Measurements from ENCODE around the gene MYPN.

DNA sequence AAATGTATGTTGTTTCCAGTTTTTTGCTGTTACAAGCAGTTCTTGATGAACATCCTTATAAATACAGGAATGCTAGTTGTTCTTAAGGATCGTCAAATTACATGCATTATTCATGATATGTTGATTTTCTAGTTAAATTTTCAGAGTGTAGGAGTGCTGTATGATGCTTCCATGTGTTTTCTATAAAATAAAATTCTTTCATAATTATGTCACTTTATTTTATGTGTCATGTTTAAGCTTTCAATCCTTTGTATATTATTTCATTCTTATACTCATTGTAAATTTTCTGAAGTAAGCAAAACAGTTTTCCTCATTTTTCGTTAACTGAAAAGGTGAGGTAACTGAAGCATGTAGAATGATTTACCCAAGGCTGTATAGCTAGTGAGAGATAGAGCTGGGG, 16.8 kb upstream of the MYPN start:
- no peak for TF ChIP-seq JUNB (IDR thresholded peaks at IDR 0.05; ENCODE audit: unreplicated experiment)
- no peak for TF ChIP-seq POLR2AphosphoS5 (IDR thresholded peaks at IDR 0.05; ENCODE audit: low read depth)
- TF ChIP-seq, protein P1, sequence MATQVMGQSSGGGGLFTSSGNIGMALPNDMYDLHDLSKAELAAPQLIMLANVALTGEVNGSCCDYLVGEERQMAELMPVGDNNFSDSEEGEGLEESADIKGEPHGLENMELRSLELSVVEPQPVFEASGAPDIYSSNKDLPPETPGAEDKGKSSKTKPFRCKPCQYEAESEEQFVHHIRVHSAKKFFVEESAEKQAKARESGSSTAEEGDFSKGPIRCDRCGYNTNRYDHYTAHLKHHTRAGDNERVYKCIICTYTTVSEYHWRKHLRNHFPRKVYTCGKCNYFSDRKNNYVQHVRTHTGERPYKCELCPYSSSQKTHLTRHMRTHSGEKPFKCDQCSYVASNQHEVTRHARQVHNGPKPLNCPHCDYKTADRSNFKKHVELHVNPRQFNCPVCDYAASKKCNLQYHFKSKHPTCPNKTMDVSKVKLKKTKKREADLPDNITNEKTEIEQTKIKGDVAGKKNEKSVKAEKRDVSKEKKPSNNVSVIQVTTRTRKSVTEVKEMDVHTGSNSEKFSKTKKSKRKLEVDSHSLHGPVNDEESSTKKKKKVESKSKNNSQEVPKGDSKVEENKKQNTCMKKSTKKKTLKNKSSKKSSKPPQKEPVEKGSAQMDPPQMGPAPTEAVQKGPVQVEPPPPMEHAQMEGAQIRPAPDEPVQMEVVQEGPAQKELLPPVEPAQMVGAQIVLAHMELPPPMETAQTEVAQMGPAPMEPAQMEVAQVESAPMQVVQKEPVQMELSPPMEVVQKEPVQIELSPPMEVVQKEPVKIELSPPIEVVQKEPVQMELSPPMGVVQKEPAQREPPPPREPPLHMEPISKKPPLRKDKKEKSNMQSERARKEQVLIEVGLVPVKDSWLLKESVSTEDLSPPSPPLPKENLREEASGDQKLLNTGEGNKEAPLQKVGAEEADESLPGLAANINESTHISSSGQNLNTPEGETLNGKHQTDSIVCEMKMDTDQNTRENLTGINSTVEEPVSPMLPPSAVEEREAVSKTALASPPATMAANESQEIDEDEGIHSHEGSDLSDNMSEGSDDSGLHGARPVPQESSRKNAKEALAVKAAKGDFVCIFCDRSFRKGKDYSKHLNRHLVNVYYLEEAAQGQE (IDR thresholded peaks at IDR 0.05; ENCODE audit: unreplicated experiment) = no peak
- TF ChIP-seq, protein P2, sequence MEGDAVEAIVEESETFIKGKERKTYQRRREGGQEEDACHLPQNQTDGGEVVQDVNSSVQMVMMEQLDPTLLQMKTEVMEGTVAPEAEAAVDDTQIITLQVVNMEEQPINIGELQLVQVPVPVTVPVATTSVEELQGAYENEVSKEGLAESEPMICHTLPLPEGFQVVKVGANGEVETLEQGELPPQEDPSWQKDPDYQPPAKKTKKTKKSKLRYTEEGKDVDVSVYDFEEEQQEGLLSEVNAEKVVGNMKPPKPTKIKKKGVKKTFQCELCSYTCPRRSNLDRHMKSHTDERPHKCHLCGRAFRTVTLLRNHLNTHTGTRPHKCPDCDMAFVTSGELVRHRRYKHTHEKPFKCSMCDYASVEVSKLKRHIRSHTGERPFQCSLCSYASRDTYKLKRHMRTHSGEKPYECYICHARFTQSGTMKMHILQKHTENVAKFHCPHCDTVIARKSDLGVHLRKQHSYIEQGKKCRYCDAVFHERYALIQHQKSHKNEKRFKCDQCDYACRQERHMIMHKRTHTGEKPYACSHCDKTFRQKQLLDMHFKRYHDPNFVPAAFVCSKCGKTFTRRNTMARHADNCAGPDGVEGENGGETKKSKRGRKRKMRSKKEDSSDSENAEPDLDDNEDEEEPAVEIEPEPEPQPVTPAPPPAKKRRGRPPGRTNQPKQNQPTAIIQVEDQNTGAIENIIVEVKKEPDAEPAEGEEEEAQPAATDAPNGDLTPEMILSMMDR (conservative IDR thresholded peaks at IDR 0.05; ENCODE audit: low read depth in 2 of 2) = no peak
- TF ChIP-seq EZH2phosphoT487 (IDR thresholded peaks at IDR 0.05; ENCODE audit: unreplicated experiment) = no peak
- TF ChIP-seq EZH2 (IDR thresholded peaks at IDR 0.05; ENCODE audit: low read depth, unreplicated experiment) = no peak
- no peak for TF ChIP-seq CREB1 (CRISPR knock-in tag; IDR thresholded peaks at IDR 0.05; ENCODE audit: low read depth)
- no peak for TF ChIP-seq ZNF114 (CRISPR knock-in tag; IDR thresholded peaks at IDR 0.05)
- no peak for TF ChIP-seq STAT1 (IDR thresholded peaks at IDR 0.05; ENCODE audit: unreplicated experiment)
